ENCODE data around the gene MRPL42. TPM values are rescaled to one million over a fixed set of nuclear protein-coding genes. Genes with fewer than 3 reads are reported as not detected.

MRPL42 gene
- total and polyA plus RNA-seq, 2 of the 4 experiments (the other 2 are of a cell fraction): 64.2 to 90.7 TPM

- no peak overlapping the region for H3K4me3 ChIP-seq (ENCODE audit: insufficient read depth, low read depth, low read length)
- H2BK5ac ChIP-seq (ENCODE audit: low read depth, low read length, poor library complexity, severe bottlenecking): no peak overlapping the region
- POLR2A ChIA-PET (ENCODE audit: unreplicated experiment): no interaction called here
- H2BK15ac ChIP-seq (ENCODE audit: low read depth, low read length): no peak overlapping the region
- ATAC-seq (ENCODE audit: low read depth) (no peak), DNase-seq (no peak)
- H2AK5ac ChIP-seq (ENCODE audit: low read depth, low read length): no peak overlapping the region
- no peak overlapping the region for H4K8ac ChIP-seq (ENCODE audit: low read depth in 2 of 2, low read length in 2 of 2)
- H3K4me2 ChIP-seq (ENCODE audit: low read depth, low read length): no peak overlapping the region
- no peak overlapping the region for H2AFZ ChIP-seq (replicated peaks; ENCODE audit: low read length, poor library complexity)
- intact Hi-C loops (cut with micrococcal nuclease): loop anchor here (5.0 kb wide), 1 partner anchor 672 kb away; no protein-coding TSS in a partner anchor
- no peak overlapping the region for H3K9ac ChIP-seq (ENCODE audit: low read depth, low read length)
- peaks cover 11% of the 10 kb centered on the region; the same call in 1 of the 2 replicates for H3K9me1 ChIP-seq (ENCODE audit: insufficient read depth, low read length)
- no peak overlapping the region for H3K23ac ChIP-seq (ENCODE audit: low read depth, low read length)
- H3K56ac ChIP-seq (ENCODE audit: extremely low read depth, insufficient read depth, low read length): no peak overlapping the region
- no peaks in the 10 kb centered on the region for H3K27me3 ChIP-seq (ENCODE audit: control insufficient read depth, insufficient read depth, low read length)
- CTCF ChIA-PET: interaction anchor here (2.0 kb wide), 1 partner anchor 10 kb away, joined by 5 read pairs; no protein-coding TSS in a partner anchor
- H3K18ac ChIP-seq (ENCODE audit: low read depth, low read length): no peak overlapping the region
- dilution Hi-C loops (cut with HindIII; ENCODE audit: low sequenced_read_pairs, unreplicated experiment): no loop called here
- H3K36me3 ChIP-seq (ENCODE audit: control insufficient read depth, insufficient read depth, low read length): no peaks in the 10 kb centered on the region
- in situ Hi-C loops (cut with MboI; ENCODE audit: low sequenced_read_pairs): no loop called here
- H2AK9ac ChIP-seq (replicated peaks; ENCODE audit: low read depth, low read length, poor library complexity): no peak overlapping the region
- H3K4ac ChIP-seq (ENCODE audit: low read depth, low read length): no peak overlapping the region
- no peak overlapping the region for H3K27ac ChIP-seq (ENCODE audit: insufficient read depth, low read length)
- peaks cover 5 to 51% of the 10 kb centered on the region in 2 experiments; a peak in 3 of 4 replicates for H3K79me1 ChIP-seq (ENCODE audit: low read depth in 1 of 2, low read length in 2 of 2)
- H2BK120ac ChIP-seq (ENCODE audit: low read depth, low read length): no peak overlapping the region
- H3K9me3 ChIP-seq (ENCODE audit: control insufficient read depth, insufficient read depth, low read length): no peaks in the 10 kb centered on the region
- H4K91ac ChIP-seq (ENCODE audit: insufficient read depth, low read depth, low read length): no peak overlapping the region
- H2BK20ac ChIP-seq (ENCODE audit: low read depth, low read length): no peak overlapping the region
- WGBS, 2 experiments (ENCODE audit: extremely low coverage in 2 of 2, insufficient read length in 1 of 2): no CpG with 5 or more reads among the region's 1 CpG
- H3K14ac ChIP-seq (replicated peaks; ENCODE audit: low read depth, low read length): no peak overlapping the region
- peaks cover 92% of the 10 kb centered on the region for H4K20me1 ChIP-seq (ENCODE audit: insufficient read depth, low read length)
- TF ChIP-seq MAFK (IDR thresholded peaks at IDR 0.05; ENCODE audit: low read depth, low read length) (no peak), RFX5 (IDR thresholded peaks at IDR 0.05; ENCODE audit: low read depth, low read length) (no peak), CHD1 (IDR thresholded peaks at IDR 0.05; ENCODE audit: low read depth, low read length) (no peak), MXI1 (IDR thresholded peaks at IDR 0.05; ENCODE audit: borderline replicate concordance, low read depth, low read length) (no peak), CEBPB (IDR thresholded peaks at IDR 0.05; ENCODE audit: low read depth, low read length) (no peak), SMC3 (IDR thresholded peaks at IDR 0.05; ENCODE audit: low read depth, low read length) (no peak)
- TF ChIP-seq, protein P1, sequence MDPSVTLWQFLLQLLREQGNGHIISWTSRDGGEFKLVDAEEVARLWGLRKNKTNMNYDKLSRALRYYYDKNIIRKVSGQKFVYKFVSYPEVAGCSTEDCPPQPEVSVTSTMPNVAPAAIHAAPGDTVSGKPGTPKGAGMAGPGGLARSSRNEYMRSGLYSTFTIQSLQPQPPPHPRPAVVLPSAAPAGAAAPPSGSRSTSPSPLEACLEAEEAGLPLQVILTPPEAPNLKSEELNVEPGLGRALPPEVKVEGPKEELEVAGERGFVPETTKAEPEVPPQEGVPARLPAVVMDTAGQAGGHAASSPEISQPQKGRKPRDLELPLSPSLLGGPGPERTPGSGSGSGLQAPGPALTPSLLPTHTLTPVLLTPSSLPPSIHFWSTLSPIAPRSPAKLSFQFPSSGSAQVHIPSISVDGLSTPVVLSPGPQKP (IDR thresholded peaks at IDR 0.05; ENCODE audit: borderline replicate concordance, low read depth, low read length): no peak
- TF ChIP-seq, protein P2, sequence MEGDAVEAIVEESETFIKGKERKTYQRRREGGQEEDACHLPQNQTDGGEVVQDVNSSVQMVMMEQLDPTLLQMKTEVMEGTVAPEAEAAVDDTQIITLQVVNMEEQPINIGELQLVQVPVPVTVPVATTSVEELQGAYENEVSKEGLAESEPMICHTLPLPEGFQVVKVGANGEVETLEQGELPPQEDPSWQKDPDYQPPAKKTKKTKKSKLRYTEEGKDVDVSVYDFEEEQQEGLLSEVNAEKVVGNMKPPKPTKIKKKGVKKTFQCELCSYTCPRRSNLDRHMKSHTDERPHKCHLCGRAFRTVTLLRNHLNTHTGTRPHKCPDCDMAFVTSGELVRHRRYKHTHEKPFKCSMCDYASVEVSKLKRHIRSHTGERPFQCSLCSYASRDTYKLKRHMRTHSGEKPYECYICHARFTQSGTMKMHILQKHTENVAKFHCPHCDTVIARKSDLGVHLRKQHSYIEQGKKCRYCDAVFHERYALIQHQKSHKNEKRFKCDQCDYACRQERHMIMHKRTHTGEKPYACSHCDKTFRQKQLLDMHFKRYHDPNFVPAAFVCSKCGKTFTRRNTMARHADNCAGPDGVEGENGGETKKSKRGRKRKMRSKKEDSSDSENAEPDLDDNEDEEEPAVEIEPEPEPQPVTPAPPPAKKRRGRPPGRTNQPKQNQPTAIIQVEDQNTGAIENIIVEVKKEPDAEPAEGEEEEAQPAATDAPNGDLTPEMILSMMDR (conservative IDR thresholded peaks at IDR 0.05; ENCODE audit: low read depth, low read length): no peak
- BruUV-seq (replicated peaks): no TSS peak
- H4K5ac ChIP-seq (ENCODE audit: low read depth, low read length): no peak overlapping the region
- peaks cover 23% of the 10 kb centered on the region for H3K4me1 ChIP-seq (ENCODE audit: control insufficient read depth, insufficient read depth, low read length)
These were observed 37.5 kb upstream of the MRPL42 start for GRCh38 chr12:93429852-93430251.
